Measurements from ENCODE around the gene PNN.
"Not testable (repeated sequence)": the region's sequence is repeated elsewhere in the genome, so short reads cannot be mapped to it uniquely, and the experiment has no call there.

DNA sequence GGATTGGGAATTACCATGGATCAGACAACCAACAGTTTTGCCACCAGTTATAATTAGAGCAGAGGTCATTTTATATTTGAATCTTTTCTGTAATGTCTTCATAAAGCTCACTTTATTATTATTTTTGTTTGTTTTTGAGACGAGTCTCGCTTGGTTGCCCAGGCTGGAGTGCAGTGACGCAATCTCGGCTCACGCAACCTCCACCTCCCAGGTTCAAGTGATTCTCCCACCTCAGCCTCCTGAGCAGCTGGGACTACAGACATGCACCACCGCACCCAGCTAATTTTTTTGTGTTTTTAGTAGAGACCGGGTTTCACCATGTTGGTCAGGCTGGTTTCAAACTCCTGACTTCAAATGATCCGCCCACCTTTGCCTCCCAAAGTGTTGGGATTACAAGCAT, 37.2 kb upstream of the PNN start:
- TF ChIP-seq KDM1A (IDR thresholded peaks at IDR 0.05); NCOA4 (IDR thresholded peaks at IDR 0.05; ENCODE audit: partially characterized antibody); FOS (IDR thresholded peaks at IDR 0.05; ENCODE audit: extremely low read depth, insufficient read length); NRF1 (conservative IDR thresholded peaks at IDR 0.05 in 1 of 2, IDR thresholded peaks at IDR 0.05 in 1 of 2); POLR2AphosphoS5 (IDR thresholded peaks at IDR 0.05; ENCODE audit: control insufficient read depth, insufficient read depth, low read depth, low read length); JUND (IDR thresholded peaks at IDR 0.05; ENCODE audit: borderline replicate concordance, low read depth, low read length); JUND (tag; IDR thresholded peaks at IDR 0.05; ENCODE audit: borderline replicate concordance, low read depth, low read length); SAP30 (IDR thresholded peaks at IDR 0.05; ENCODE audit: borderline replicate concordance, insufficient read depth, low read depth, low read length, poor library complexity, severe bottlenecking); HNRNPLL (IDR thresholded peaks at IDR 0.05; ENCODE audit: low read depth, low read length, poor library complexity, severe bottlenecking): not testable (repeated sequence)

Measured in K562 (cell line).